SK-N-SH (cell line): ENCODE measurements around the gene LRP1. TPM values are rescaled to one million over a fixed set of nuclear protein-coding genes. Genes with fewer than 3 reads are reported as not detected.

ENCODE experiments used
- CTCF ChIP-seq: fragments of 200-600 bp; sonication (generic); IDR thresholded peaks from 2 replicates; pipeline ENCODE4 v1.6.1; 2017; ENCODE audit warnings: antibody characterized with exemption, mild to moderate bottlenecking, moderate library complexity
- EP300 ChIP-seq, 2 experiments: IDR thresholded peaks; 2 replicates each; pipeline versions ENCODE4 v1.4.0 to v1.6.1; 2012; ENCODE audit warnings: borderline replicate concordance in 1 of 2, low read depth in 1 of 2, low read length in 1 of 2
- FOSL2 ChIP-seq: IDR thresholded peaks from 2 replicates; pipeline ENCODE4 v1.4.0; 2012; ENCODE audit warnings: low read depth, mild to moderate bottlenecking, moderate library complexity, borderline replicate concordance
- FOXJ3 ChIP-seq: sonication (generic); formaldehyde crosslinking; IDR thresholded peaks from 2 replicates; pipeline ENCODE4 v1.5.1; 2020; ENCODE audit warnings: mild to moderate bottlenecking, missing genetic modification reagents
- GABPA ChIP-seq: IDR thresholded peaks from 2 replicates; pipeline ENCODE4 v1.4.0; 2012; ENCODE audit warnings: low read depth, mild to moderate bottlenecking
- GATA2 ChIP-seq: sonication (generic); formaldehyde crosslinking; IDR thresholded peaks from 2 replicates; pipeline ENCODE4 v1.5.0; 2020; ENCODE audit warnings: mild to moderate bottlenecking, missing genetic modification reagents
- JUND ChIP-seq: IDR thresholded peaks from 2 replicates; pipeline ENCODE4 v1.4.0; 2012
- MEF2A ChIP-seq: IDR thresholded peaks from 2 replicates; pipeline ENCODE4 v1.4.0; 2012; ENCODE audit warnings: low read depth, borderline replicate concordance
- MXI1 ChIP-seq: IDR thresholded peaks from 2 replicates; pipeline ENCODE4 v1.6.1; 2012; ENCODE audit warnings: mild to moderate bottlenecking, low read depth, low read length, improper control_type of control experiment
- NFIC ChIP-seq: IDR thresholded peaks from 2 replicates; pipeline ENCODE4 v1.4.0; 2012; ENCODE audit warnings: borderline replicate concordance
- NRF1 ChIP-seq: IDR thresholded peaks from 2 replicates; pipeline ENCODE4 v1.6.1; 2012; ENCODE audit warnings: low read depth, mild to moderate bottlenecking, low read length
- POLR2AphosphoS5 ChIP-seq: IDR thresholded peaks from 2 replicates; pipeline ENCODE4 v1.6.1; 2012; ENCODE audit warnings: low read depth, low read length
- RCOR1 ChIP-seq: fragments of 150-350 bp; IDR thresholded peaks from 2 replicates; pipeline ENCODE4 v1.6.1; 2017; ENCODE audit warnings: antibody characterized with exemption, low read length
- SMC3 ChIP-seq: IDR thresholded peaks from 2 replicates; pipeline ENCODE4 v1.6.1; 2012; ENCODE audit warnings: low read depth, low read length, improper control_type of control experiment
- TEAD4 ChIP-seq: IDR thresholded peaks from 2 replicates; pipeline ENCODE4 v1.4.0; 2012; ENCODE audit warnings: mild to moderate bottlenecking, borderline replicate concordance; ENCODE audit not compliant: insufficient read depth
- USF2 ChIP-seq: fragments of 150-350 bp; IDR thresholded peaks from 2 replicates; pipeline ENCODE4 v1.6.1; 2017; ENCODE audit warnings: antibody characterized with exemption, low read length, low read depth, borderline replicate concordance
- polyA plus RNA-seq, 3 experiments: library from polyadenylated mRNA; depleted of rRNA; stranded (reverse); fragments of >200 nt; gene quantifications; 2 replicates each; pipeline ENCODE4 v1.2.3, GENCODE V29; 2012
- TF ChIP-seq, protein P1 (sequence below): IDR thresholded peaks from 2 replicates; pipeline ENCODE4; 2012
- TF ChIP-seq, protein P2 (sequence below): IDR thresholded peaks from 2 replicates; pipeline ENCODE4 v1.4.0; 2012; ENCODE audit warnings: low read depth, borderline replicate concordance
- TF ChIP-seq, protein P3 (sequence below): IDR thresholded peaks from 2 replicates; pipeline ENCODE4 v1.6.1; 2012; ENCODE audit warnings: mild to moderate bottlenecking, low read depth, low read length, moderate library complexity
- TF ChIP-seq, protein P4 (sequence below): IDR thresholded peaks from 2 replicates; pipeline ENCODE4 v1.4.0; 2012; ENCODE audit warnings: low read depth

LRP1 gene
- polyA plus RNA-seq, 1 of the 3 experiments (the other 2 are of a cell fraction) = 55.0 TPM

DNA sequence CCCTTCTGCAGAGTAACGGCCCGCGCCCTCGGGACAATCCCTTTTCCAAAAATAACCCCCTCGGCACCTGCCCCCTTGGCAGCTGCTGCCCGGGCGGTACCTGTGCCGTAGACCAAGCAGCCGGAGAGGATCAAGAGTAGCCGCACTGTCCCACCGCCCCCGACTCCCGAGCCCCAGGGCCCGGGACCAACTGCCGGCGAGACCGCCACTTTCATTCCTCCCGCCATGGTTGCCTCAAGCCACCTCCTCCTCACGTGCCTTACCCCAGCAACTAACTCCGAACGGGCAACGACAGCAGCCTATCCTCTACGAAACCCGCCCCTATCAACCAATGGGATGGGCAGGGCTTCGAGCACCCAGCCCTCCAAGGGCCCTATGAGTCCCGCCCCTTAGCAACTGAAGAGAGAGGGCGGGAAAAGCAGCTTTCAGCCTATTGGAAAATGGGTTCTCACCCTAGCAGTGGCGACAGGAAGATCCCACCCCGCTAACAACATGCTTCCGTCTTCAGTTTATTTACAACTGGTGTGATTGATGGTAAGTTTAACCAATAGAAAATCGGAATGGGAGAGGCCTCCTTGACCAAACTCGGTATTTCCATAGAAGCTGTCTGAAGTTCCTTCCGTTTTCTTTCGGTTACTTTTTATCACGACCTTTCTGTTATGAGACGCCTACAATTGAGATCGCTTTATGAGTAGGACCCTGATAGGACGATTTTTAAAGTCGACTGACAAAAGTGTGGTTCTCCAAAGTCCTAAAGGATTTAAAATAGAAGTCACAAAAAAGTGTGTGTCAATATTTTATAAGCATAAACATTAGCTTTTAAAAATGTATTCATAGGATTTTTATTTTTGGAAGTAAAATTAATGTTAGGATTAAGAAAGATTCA, 49.5 kb upstream of the LRP1 start, which contains the start of gene NEMP1 (continued):
- TF ChIP-seq CTCF (no peak), MEF2A (no peak), SMC3 (no peak), NRF1 (no peak), RCOR1 (no peak), GATA2 (CRISPR knock-in tag) (no peak), GABPA (peak; percentile 93), USF2 (peak; percentile 81), JUND (no peak), POLR2AphosphoS5 (peak; percentile 40; the same call in 1 of the 2 replicates), MXI1 (peak; percentile 96), FOSL2 (no peak), NFIC (no peak), FOXJ3 (CRISPR knock-in tag) (no peak), EP300 (IDR thresholded peaks at IDR 0.05; ENCODE audit: borderline replicate concordance in 1 of 2, low read depth in 1 of 2, low read length in 1 of 2) (no peak; a peak in 1 of 4 replicates), TEAD4 (no peak)
- TF ChIP-seq, protein P1, sequence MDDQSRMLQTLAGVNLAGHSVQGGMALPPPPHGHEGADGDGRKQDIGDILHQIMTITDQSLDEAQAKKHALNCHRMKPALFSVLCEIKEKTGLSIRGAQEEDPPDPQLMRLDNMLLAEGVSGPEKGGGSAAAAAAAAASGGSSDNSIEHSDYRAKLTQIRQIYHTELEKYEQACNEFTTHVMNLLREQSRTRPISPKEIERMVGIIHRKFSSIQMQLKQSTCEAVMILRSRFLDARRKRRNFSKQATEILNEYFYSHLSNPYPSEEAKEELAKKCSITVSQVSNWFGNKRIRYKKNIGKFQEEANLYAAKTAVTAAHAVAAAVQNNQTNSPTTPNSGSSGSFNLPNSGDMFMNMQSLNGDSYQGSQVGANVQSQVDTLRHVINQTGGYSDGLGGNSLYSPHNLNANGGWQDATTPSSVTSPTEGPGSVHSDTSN = peak; percentile 97
- TF ChIP-seq, protein P2, sequence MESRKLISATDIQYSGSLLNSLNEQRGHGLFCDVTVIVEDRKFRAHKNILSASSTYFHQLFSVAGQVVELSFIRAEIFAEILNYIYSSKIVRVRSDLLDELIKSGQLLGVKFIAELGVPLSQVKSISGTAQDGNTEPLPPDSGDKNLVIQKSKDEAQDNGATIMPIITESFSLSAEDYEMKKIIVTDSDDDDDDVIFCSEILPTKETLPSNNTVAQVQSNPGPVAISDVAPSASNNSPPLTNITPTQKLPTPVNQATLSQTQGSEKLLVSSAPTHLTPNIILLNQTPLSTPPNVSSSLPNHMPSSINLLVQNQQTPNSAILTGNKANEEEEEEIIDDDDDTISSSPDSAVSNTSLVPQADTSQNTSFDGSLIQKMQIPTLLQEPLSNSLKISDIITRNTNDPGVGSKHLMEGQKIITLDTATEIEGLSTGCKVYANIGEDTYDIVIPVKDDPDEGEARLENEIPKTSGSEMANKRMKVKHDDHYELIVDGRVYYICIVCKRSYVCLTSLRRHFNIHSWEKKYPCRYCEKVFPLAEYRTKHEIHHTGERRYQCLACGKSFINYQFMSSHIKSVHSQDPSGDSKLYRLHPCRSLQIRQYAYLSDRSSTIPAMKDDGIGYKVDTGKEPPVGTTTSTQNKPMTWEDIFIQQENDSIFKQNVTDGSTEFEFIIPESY = no peak
- TF ChIP-seq, protein P3, sequence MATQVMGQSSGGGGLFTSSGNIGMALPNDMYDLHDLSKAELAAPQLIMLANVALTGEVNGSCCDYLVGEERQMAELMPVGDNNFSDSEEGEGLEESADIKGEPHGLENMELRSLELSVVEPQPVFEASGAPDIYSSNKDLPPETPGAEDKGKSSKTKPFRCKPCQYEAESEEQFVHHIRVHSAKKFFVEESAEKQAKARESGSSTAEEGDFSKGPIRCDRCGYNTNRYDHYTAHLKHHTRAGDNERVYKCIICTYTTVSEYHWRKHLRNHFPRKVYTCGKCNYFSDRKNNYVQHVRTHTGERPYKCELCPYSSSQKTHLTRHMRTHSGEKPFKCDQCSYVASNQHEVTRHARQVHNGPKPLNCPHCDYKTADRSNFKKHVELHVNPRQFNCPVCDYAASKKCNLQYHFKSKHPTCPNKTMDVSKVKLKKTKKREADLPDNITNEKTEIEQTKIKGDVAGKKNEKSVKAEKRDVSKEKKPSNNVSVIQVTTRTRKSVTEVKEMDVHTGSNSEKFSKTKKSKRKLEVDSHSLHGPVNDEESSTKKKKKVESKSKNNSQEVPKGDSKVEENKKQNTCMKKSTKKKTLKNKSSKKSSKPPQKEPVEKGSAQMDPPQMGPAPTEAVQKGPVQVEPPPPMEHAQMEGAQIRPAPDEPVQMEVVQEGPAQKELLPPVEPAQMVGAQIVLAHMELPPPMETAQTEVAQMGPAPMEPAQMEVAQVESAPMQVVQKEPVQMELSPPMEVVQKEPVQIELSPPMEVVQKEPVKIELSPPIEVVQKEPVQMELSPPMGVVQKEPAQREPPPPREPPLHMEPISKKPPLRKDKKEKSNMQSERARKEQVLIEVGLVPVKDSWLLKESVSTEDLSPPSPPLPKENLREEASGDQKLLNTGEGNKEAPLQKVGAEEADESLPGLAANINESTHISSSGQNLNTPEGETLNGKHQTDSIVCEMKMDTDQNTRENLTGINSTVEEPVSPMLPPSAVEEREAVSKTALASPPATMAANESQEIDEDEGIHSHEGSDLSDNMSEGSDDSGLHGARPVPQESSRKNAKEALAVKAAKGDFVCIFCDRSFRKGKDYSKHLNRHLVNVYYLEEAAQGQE = no peak
- TF ChIP-seq, protein P4, sequence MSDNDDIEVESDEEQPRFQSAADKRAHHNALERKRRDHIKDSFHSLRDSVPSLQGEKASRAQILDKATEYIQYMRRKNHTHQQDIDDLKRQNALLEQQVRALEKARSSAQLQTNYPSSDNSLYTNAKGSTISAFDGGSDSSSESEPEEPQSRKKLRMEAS = peak; percentile 93
